ENCODE data around the gene SLC40A1. TPM values are rescaled to one million over a fixed set of nuclear protein-coding genes. Genes with fewer than 3 reads are reported as not detected.

Gene SLC40A1
- total and polyA plus RNA-seq, 2 of the 8 experiments (the other 6 are each of a cell fraction or from before 2014, with no cell fraction given) = 0.03 TPM; not detected in 1

DNA sequence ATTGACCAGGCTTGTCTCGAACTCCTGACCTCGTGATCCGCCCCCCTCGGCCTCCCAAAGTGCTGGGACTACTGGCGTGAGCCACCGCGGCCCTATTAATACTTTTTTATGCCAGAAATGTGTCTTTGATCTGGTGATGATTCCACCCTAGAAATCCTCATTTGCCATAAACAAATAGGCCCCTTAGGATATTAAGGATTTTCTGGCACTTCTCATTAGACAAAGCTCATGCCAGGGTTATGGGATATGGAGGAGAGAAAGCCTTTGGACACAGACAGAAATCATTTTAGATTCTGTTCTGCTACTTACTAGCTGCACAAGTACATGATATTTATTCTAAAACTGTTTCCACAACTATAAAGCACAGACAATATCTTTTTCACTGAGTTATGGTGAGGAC is 24.1 kb downstream of the SLC40A1 start:
- H2AFZ ChIP-seq (ENCODE audit: low read length) = no peak overlapping the region
- H3K56ac ChIP-seq (replicated peaks; ENCODE audit: insufficient read length, low read depth, low read length) = no peak overlapping the region
- no peak overlapping the region for H2BK20ac ChIP-seq (ENCODE audit: low read length)
- DNase-seq (ENCODE audit: low read depth in 1 of 2, low spot score in 2 of 2) (no peak), FAIRE-seq (no peak)
- no peak overlapping the region for H2BK120ac ChIP-seq (replicated peaks; ENCODE audit: low read depth, low read length)
- H3K79me2 ChIP-seq (ENCODE audit: control insufficient read depth in 1 of 2, insufficient read depth in 2 of 2, low read length in 2 of 2) = no peaks in the 10 kb centered on the region
- no peaks in the 10 kb centered on the region for H3K23me2 ChIP-seq (ENCODE audit: low read depth, low read length)
- TF ChIP-seq SP1 (IDR thresholded peaks at IDR 0.05; ENCODE audit: low read depth, low read length) (no peak), SP4 (IDR thresholded peaks at IDR 0.05; ENCODE audit: low read length) (no peak), CEBPB (IDR thresholded peaks at IDR 0.05; ENCODE audit: low read depth, low read length) (no peak), CHD1 (IDR thresholded peaks at IDR 0.05; ENCODE audit: low read depth, low read length) (no peak)
- TF ChIP-seq, protein P1, sequence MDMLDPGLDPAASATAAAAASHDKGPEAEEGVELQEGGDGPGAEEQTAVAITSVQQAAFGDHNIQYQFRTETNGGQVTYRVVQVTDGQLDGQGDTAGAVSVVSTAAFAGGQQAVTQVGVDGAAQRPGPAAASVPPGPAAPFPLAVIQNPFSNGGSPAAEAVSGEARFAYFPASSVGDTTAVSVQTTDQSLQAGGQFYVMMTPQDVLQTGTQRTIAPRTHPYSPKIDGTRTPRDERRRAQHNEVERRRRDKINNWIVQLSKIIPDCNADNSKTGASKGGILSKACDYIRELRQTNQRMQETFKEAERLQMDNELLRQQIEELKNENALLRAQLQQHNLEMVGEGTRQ (IDR thresholded peaks at IDR 0.05; ENCODE audit: low read length) = no peak
- H3K9me3 ChIP-seq (ENCODE audit: insufficient read depth in 2 of 2, low read depth in 1 of 2, low read length in 1 of 2) = no peaks in the 10 kb centered on the region
- H3K14ac ChIP-seq (ENCODE audit: insufficient read length) = no peak overlapping the region
- no peak overlapping the region for H2BK5ac ChIP-seq (ENCODE audit: low read depth, low read length)
- H2BK15ac ChIP-seq (ENCODE audit: low read length) = no peak overlapping the region
- H3K4me3 ChIP-seq (ENCODE audit: extremely low read depth in 1 of 4, insufficient read depth in 2 of 4, low read depth in 3 of 4, low read length in 4 of 4) = no peak overlapping the region
- POLR2A ChIA-PET (ENCODE audit: partially characterized antibody) = no interaction called here
- no peak overlapping the region for H2BK12ac ChIP-seq (ENCODE audit: low read depth, low read length)
- no peak overlapping the region for H3K4ac ChIP-seq (replicated peaks; ENCODE audit: insufficient read length, low read depth, low read length)
- H4K5ac ChIP-seq (ENCODE audit: insufficient read length, low read depth, low read length) = no peak overlapping the region
- WGBS, 2 experiments (ENCODE audit: extremely low coverage in 1 of 2, insufficient coverage in 1 of 2, insufficient read length in 1 of 2, insufficient replicate concordance in 2 of 2, low coverage in 1 of 2, low lambda C conversion rate in 2 of 2, missing lambda C conversion rate in 1 of 2) = 92% methylated on average over 7 of the region's 7 CpGs; no CpG with 5 or more reads in 1 of the 2 experiments
- no peak overlapping the region for H3K18ac ChIP-seq (ENCODE audit: extremely low read depth, low read length)
- H3K4me2 ChIP-seq (ENCODE audit: insufficient read depth in 1 of 2, low read depth in 2 of 2, low read length in 2 of 2) = no peak overlapping the region
- H4K20me1 ChIP-seq (replicated peaks in 1 of 2; ENCODE audit: control insufficient read depth in 1 of 2, insufficient read depth in 2 of 2, low read length in 2 of 2) = no peaks in the 10 kb centered on the region
- no peak overlapping the region for H2AK5ac ChIP-seq (ENCODE audit: low read depth, low read length)
- no peak overlapping the region for H3K23ac ChIP-seq (ENCODE audit: insufficient read length)
- H3K9ac ChIP-seq (replicated peaks in 1 of 4; ENCODE audit: extremely low read depth in 1 of 4, low read depth in 3 of 4, low read length in 3 of 4) = no peak overlapping the region
- CTCF ChIA-PET (ENCODE audit: partially characterized antibody) = interaction anchor here (0.9 to 1.4 kb wide), 2 partner anchors 10 to 103 kb away, joined by 3 to 4 read pairs; no protein-coding TSS in a partner anchor
- H4K8ac ChIP-seq (ENCODE audit: extremely low read depth, insufficient read depth, low read length) = no peak overlapping the region
- no peak overlapping the region for H4K91ac ChIP-seq (replicated peaks; ENCODE audit: insufficient read length, low read length)
- H3K4me1 ChIP-seq (replicated peaks in 1 of 4; ENCODE audit: control insufficient read depth in 3 of 4, insufficient read depth in 4 of 4, low read length in 3 of 4) = peaks cover 0 to 6% (median 2%) of the 10 kb centered on the region in 4 experiments; a peak in 2 of 7 replicates
- H3K79me1 ChIP-seq (ENCODE audit: low read depth, low read length) = no peaks in the 10 kb centered on the region
- H3K27ac ChIP-seq (ENCODE audit: low read depth, low read length) = no peak overlapping the region
- H3K27me3 ChIP-seq (replicated peaks in 1 of 4; ENCODE audit: control insufficient read depth in 3 of 4, extremely low read depth in 1 of 4, insufficient read depth in 3 of 4, low read length in 3 of 4) = no peaks in the 10 kb centered on the region
- no peaks in the 10 kb centered on the region for H3K36me3 ChIP-seq (ENCODE audit: control insufficient read depth in 2 of 4, insufficient read depth in 4 of 4, low read length in 3 of 4)

Measured in H1 (cell line).